ENCODE measurements around the gene FAM131C.

The FAM131C gene

GRCh38 chr1:16112596-16113555, 39.4 kb upstream of the FAM131C start:
- Histone ChIP-seq H3K9me3 (ENCODE audit: control insufficient read depth, insufficient read depth, low read depth, low read length) (no peaks in the 10 kb centered on the region), H3K27ac (ENCODE audit: extremely low read depth, low read depth, low read length) (no peak overlapping the region), H3K4me3 (ENCODE audit: low read depth, low read length) (no peak overlapping the region), H3K4me1 (ENCODE audit: control insufficient read depth, insufficient read depth, low read length) (no peaks in the 10 kb centered on the region), H3K36me3 (ENCODE audit: control insufficient read depth in 2 of 2, insufficient read depth in 1 of 2, low read length in 2 of 2) (no peaks in the 10 kb centered on the region)
- TF ChIP-seq SP7 (tag by site-specific recombination; IDR thresholded peaks at IDR 0.05) (peak; percentile 56; the same call in 1 of the 2 replicates), ZBTB8A (tag by site-specific recombination; IDR thresholded peaks at IDR 0.05) (no peak), ZNF548 (tag by site-specific recombination; IDR thresholded peaks at IDR 0.05) (no peak), ZNF350 (tag by site-specific recombination; IDR thresholded peaks at IDR 0.05) (no peak), GLIS1 (tag by site-specific recombination; IDR thresholded peaks at IDR 0.05) (peak; percentile 98)
- POLR2A ChIA-PET, result interaction anchor here (0.8 to 1.5 kb wide), 3 partner anchors 30 to 43 kb away, joined by 3 read pairs; partner anchors contain the start of gene EPHA2
- CTCF ChIA-PET, result interaction anchor here (0.9 to 2.5 kb wide), 3 partner anchors 8 to 73 kb away, joined by 3 to 12 read pairs (median 4); no protein-coding TSS in a partner anchor

GRCh38 chr1:16111771-16112595, 38.5 kb upstream of the FAM131C start:
- Histone ChIP-seq H3K4me1 (ENCODE audit: control insufficient read depth, insufficient read depth, low read length) (no peaks in the 10 kb centered on the region), H3K36me3 (ENCODE audit: control insufficient read depth in 2 of 2, insufficient read depth in 1 of 2, low read length in 2 of 2) (no peaks in the 10 kb centered on the region), H3K27ac (ENCODE audit: extremely low read depth, low read depth, low read length) (no peak overlapping the region), H3K4me3 (ENCODE audit: low read depth, low read length) (no peak overlapping the region), H3K9me3 (ENCODE audit: control insufficient read depth, insufficient read depth, low read depth, low read length) (no peaks in the 10 kb centered on the region)
- ChIA-PET POLR2A (interaction anchor here (0.8 to 1.5 kb wide), 4 partner anchors 8 to 125 kb away, joined by 3 read pairs; partner anchors contain the start of genes CPLANE2 and EPHA2), CTCF (interaction anchor here (0.6 to 2.5 kb wide), 4 partner anchors 8 to 237 kb away, joined by 3 to 12 read pairs (median 4); no protein-coding TSS in a partner anchor)
- no peak for TF ChIP-seq ZNF248 (tag by site-specific recombination; IDR thresholded peaks at IDR 0.05)
- TF ChIP-seq ZBTB26 (tag by site-specific recombination; optimal IDR thresholded peaks at IDR 0.05), result peak; percentile 33
- no peak for TF ChIP-seq ZNF174 (tag by site-specific recombination; IDR thresholded peaks at IDR 0.05)
- TF ChIP-seq ZNF521 (tag by site-specific recombination; IDR thresholded peaks at IDR 0.05), result no peak
- no peak for TF ChIP-seq FEZF1 (tag by site-specific recombination; IDR thresholded peaks at IDR 0.05)
- no peak for TF ChIP-seq ZNF404 (tag by site-specific recombination; IDR thresholded peaks at IDR 0.05)
- TF ChIP-seq KLF16 (tag by site-specific recombination; IDR thresholded peaks at IDR 0.05), result no peak
- TF ChIP-seq SALL2 (tag by site-specific recombination; IDR thresholded peaks at IDR 0.05; ENCODE audit: borderline replicate concordance), result no peak
- TF ChIP-seq OVOL3 (tag by site-specific recombination; IDR thresholded peaks at IDR 0.05), result no peak
- no peak for TF ChIP-seq ZNF830 (tag by site-specific recombination; IDR thresholded peaks at IDR 0.05; ENCODE audit: low read depth)
- no peak for TF ChIP-seq ZNF555 (tag by site-specific recombination; conservative IDR thresholded peaks at IDR 0.05)
- TF ChIP-seq ZNF221 (tag by site-specific recombination; IDR thresholded peaks at IDR 0.05; ENCODE audit: borderline replicate concordance), result no peak
- TF ChIP-seq ZNF560 (tag by site-specific recombination; IDR thresholded peaks at IDR 0.05; ENCODE audit: borderline replicate concordance), result no peak
- TF ChIP-seq BCL11B (tag by site-specific recombination; IDR thresholded peaks at IDR 0.05; ENCODE audit: low read depth), result no peak
- TF ChIP-seq PRDM10 (tag by site-specific recombination; IDR thresholded peaks at IDR 0.05), result peak; percentile 95
- TF ChIP-seq ZNF202 (tag by site-specific recombination; IDR thresholded peaks at IDR 0.05; ENCODE audit: borderline replicate concordance), result no peak
- no peak for TF ChIP-seq ZNF175 (tag by site-specific recombination; IDR thresholded peaks at IDR 0.05)
- TF ChIP-seq ZBTB20 (tag by site-specific recombination; IDR thresholded peaks at IDR 0.05), result peak; percentile 54; the same call in 1 of the 2 replicates
- TF ChIP-seq INSM2 (tag by site-specific recombination; IDR thresholded peaks at IDR 0.05), result peak; percentile 71
- no peak; the same call in 1 of the 2 replicates for TF ChIP-seq WT1 (tag by site-specific recombination; IDR thresholded peaks at IDR 0.05)
